WI38 (cell line): ENCODE results near the gene NANS.
A peak's percentile ranks its signal among the peaks of the same experiment; 100 is the strongest.
"Not testable (repeated sequence)": the region's sequence is repeated elsewhere in the genome, so short reads cannot be mapped to it uniquely, and the experiment has no call there.

Experiments used
- H3K4me3 ChIP-seq: 2 replicates; pipeline ENCODE4 v1.5.1; 2011; ENCODE audit warnings: low read depth, mild to moderate bottlenecking, control low read depth, low read length
- CTCF ChIP-seq: IDR thresholded peaks from 2 replicates; pipeline ENCODE4 v1.5.1; 2012; ENCODE audit warnings: low read depth, mild to moderate bottlenecking, control low read depth, low read length

NANS gene

DNA sequence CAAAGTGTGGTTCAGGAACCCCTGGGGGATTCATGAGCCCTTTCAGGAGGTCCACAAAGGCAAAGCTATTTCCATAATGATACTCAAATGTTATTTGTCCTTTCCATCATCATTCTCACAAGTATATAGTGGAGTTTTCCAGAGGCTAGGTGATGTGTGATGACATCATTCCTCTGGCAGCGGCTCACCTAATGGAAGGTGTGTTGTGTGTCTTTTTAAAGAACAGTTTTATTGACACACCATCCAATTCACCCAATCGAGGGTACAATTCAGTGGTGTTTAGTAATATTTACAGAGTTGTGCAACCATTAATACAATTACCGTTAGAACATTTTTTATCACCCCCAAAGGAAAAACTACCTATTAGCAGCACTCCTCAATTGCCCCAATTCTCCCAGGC is 9.7 kb downstream of the NANS start:
- H3K4me3 ChIP-seq: no peak overlapping the region
- TF ChIP-seq CTCF: no peak

DNA sequence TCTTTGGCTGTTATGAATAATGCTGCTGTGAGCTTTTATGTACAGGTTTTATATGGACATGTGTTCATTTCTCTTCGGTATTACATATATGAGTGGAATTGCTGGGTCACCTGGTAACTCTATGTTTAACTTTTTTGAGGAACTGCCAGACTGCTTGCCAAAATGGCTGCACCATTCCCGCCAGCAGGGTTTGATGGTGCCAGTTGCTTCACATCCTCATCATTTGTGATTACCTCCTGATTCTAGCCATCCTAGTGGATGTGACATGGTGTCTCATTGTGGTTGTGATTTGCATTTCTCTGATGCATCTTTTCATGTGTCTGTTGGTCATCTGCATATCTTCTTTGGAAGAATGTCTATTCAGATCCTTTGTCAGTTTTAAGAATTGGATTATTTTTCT is 10.7 kb downstream of the NANS start:
- no peak for TF ChIP-seq CTCF

DNA sequence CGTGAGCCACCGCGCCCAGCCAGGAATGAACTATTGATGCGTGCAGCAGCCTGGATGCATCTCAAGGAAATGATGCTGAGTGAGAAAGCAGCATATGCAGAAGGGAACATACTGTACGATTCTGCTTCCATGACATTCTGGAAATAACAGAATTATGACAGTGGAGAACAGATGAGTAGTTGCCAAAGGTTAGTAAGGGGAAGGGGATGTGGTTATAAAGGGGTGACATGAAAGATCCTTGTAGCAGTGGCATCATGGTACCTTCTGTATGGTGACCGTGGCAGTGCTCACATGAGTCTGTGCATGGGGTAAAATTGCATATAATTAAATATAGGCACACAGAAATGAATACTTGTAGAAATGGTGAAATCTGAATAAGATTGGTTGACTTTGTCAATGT is 13.0 kb downstream of the NANS start:
- no peak for TF ChIP-seq CTCF
- no peak overlapping the region for H3K4me3 ChIP-seq

More for the DNA sequence above, 10.7 kb downstream of the NANS start:
- no peak overlapping the region for H3K4me3 ChIP-seq

- H3K4me3 ChIP-seq: no peak overlapping the region
- no peak for TF ChIP-seq CTCF
These were observed 14.2 kb downstream of the NANS start for GRCh38 chr9:98070704-98071103.

DNA sequence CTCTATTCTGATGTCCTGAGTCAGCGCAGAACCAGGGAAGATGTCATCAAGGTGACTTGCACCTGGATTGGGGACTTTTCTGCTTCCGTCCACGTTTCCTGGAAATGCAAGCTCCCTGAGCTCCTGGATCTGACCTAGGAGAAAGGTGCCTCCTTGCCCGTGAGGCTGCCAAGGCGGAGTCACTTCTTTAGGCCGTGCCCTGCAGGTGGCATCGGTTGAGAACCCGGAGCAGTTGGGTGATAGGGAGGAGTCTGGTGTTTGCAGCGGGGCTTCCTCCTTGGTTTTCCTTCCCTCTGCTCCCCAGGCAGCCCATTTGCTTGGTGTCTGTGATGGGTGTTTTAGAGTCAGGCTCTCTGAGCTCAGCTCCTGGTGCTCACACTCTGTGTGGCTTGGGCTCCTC is 15.2 kb downstream of the NANS start:
- TF ChIP-seq CTCF: no peak
- no peak overlapping the region for H3K4me3 ChIP-seq

GRCh38 chr9:98074115-98074990 is 17.8 kb downstream of the NANS start:
- peak; percentile 91 for TF ChIP-seq CTCF
- no peak overlapping the region for H3K4me3 ChIP-seq

GRCh38 chr9:98075332-98075805 is 18.8 kb downstream of the NANS start:
- no peak for TF ChIP-seq CTCF
- no peak overlapping the region for H3K4me3 ChIP-seq

DNA sequence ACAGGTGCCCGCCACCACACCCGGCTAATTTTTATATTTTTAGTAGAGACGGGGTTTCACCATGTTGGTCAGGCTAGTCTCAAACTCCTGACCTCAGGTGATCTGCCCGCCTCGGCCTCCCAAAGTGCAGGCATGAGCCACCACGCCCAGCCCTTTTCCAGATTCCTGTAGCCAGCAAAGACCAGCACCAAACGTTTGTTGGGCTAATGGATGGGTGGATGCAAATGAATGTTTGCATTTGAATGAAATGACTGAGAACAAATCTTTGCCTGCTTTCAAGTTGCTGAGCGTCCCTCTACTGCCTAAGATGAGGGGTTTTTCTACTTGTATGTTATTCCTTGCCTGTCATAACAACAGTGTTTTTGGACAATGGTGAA is 20.0 kb downstream of the NANS start:
- not testable (repeated sequence) for H3K4me3 ChIP-seq
